Measurements from ENCODE around the gene ZNF367.
A peak's percentile ranks its signal among the peaks of the same experiment; 100 is the strongest.
"Not testable (repeated sequence)": the region's sequence is repeated elsewhere in the genome, so short reads cannot be mapped to it uniquely, and the experiment has no call there.

ZNF367 gene

DNA sequence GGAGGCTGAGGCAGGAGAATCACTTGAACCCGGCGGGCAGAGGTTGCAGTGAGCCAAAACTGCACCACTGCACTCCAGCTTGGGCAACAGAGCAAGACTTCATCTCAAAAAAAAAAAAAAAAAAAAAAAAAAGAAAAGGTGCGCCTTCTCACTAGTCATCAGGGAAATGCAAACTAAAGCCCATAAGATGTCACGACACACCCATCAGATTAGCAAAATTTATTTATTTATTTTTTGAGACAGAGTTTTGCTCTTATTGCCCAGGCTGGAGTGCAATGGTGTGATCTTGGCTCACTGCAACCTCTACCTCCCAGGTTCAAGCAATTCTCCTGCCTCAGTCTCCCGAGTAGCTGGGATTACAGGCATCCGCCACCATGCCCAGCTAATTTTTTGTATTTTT, 57.6 kb downstream of the ZNF367 start:
- not testable (repeated sequence) for DNase-seq

GRCh38 chr9:96350866-96351265, 67.3 kb downstream of the ZNF367 start:
- no peak for DNase-seq

DNA sequence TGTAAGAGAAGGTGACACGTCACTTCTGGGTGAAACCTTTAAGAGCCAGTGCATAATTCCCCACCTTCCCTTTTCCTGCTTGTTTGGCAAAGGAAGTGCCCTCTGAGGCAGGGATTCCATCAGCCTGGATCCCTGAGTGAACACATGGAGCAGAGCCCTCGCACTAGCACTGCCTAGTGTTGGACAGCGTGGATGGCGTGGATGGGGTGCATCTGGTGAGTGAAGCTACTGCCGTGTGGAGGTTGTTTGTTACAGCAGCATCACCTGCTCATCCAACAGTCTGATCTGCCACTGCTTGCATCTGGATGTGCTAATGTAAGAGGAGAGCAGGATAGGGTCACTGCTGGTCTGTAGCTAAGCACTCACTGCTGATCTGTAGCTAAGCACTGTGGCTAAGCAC, 69.9 kb downstream of the ZNF367 start:
- no peak for DNase-seq

DNA sequence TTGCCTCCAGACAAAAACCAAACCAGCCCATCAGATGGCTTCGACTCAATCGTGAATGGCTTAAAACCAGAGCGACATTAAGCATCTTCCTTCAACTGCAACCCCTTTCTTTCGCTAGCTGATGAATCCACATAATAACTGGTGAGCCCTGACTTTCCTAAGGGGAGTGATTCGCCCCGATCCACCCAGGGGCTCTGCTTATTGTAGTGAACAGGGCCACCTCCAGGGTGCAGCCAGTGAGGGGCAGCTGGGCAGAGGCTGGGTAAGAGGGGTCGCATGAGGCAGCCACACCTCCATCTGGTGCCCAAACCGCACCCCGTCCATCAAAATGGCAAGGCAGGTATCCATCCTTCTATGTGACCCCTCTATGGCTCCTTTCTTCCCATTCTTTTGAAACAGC, 72.6 kb downstream of the ZNF367 start:
- no peak for DNase-seq

- peak; percentile 50 for DNase-seq
These were observed 73.6 kb downstream of the ZNF367 start for GRCh38 chr9:96344458-96345180.

- no peak for DNase-seq
These were observed 74.4 kb downstream of the ZNF367 start for GRCh38 chr9:96343515-96344360.

DNA sequence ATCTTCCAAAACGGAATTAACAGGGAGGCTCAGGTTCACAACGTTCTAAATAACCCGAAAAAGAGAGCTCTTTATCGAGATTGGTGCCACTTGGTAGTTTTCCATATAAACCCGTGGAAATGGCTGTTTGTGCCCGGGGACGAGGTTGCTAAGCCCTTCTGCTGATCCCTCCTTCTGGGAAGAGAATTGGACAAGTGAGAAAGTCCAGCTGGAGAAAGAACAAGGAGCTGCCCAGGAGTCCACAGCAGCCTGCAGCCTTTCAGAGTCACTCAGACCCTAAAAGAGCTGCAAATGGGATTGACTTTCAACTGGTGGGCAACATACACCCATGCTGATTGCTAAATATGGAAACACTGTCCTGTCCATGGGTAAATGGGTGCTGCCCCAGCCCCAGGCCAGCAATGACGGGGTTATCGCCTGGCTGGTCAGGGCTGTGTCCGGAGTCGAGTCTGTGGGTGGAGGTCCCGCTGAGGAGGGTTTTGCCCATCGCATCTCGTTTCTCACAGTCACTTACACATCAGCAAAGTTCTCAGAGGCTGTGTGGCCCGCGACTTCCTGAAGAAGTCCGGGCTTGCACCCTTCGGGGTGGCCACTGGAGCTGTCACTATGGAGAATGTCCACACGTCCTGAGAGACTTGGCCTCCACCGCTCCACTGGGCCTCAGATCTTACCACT, 75.5 kb downstream of the ZNF367 start:
- no peak for DNase-seq

GRCh38 chr9:96340707-96341106, 77.5 kb downstream of the ZNF367 start:
- DNase-seq: no peak

- DNase-seq: no peak
These were observed 79.9 kb downstream of the ZNF367 start for GRCh38 chr9:96338299-96338698.

All from DMS 273 treated with DMSO at 0.1 percent for 48 hours (cell line).